SK-N-MC (cell line): Measurements from ENCODE around the gene NEDD4L.

Experiments used
- DNase-seq: peaks from one replicate; pipeline ENCODE4 v3.0.0-alpha.2; 2011; ENCODE audit warnings: low read depth, low spot score
- H3K27ac ChIP-seq: fragments of 200-600 bp; sonication (generic); 2 replicates; pipeline ENCODE4 v1.5.1; 2016; ENCODE audit warnings: mixed run types
- H3K36me3 ChIP-seq: fragments of 200-600 bp; sonication (generic); 2 replicates; pipeline ENCODE4 v1.6.1; 2017; ENCODE audit warnings: antibody characterized with exemption, low read length, mixed read lengths; ENCODE audit not compliant: insufficient read depth
- H3K4me3 ChIP-seq: fragments of 200-600 bp; sonication (generic); 2 replicates; pipeline ENCODE4 v1.5.1; 2016
- H3K9ac ChIP-seq: fragments of 200-600 bp; sonication (generic); 2 replicates; pipeline ENCODE4 v1.8.0; 2017; ENCODE audit warnings: mixed run types, mixed read lengths; ENCODE audit not compliant: insufficient read length
- H3K9me3 ChIP-seq: fragments of 200-600 bp; sonication (generic); 2 replicates; pipeline ENCODE4 v1.6.1; 2017; ENCODE audit warnings: low read depth, mild to moderate bottlenecking, antibody characterized with exemption, low read length, moderate library complexity, mixed read lengths
- EZH2 ChIP-seq: fragments of 200-600 bp; sonication (generic); IDR thresholded peaks from one replicate; pipeline ENCODE4 v1.6.1; 2017; ENCODE audit warnings: antibody characterized with exemption
- FOXP2 ChIP-seq: optimal IDR thresholded peaks from 2 replicates; pipeline ENCODE3; 2011; ENCODE audit warnings: mild to moderate bottlenecking, moderate library complexity; ENCODE audit not compliant: insufficient read depth; ENCODE audit errors: extremely low read length, control extremely low read depth
- POLR2AphosphoS5 ChIP-seq: IDR thresholded peaks from 2 replicates; pipeline ENCODE4 v1.6.1; 2012; ENCODE audit warnings: mild to moderate bottlenecking, low read depth, low read length, borderline replicate concordance

The NEDD4L gene

GRCh38 chr18:58320907-58321561 is 277.0 kb downstream of the NEDD4L start:
- TF ChIP-seq POLR2AphosphoS5: no peak
- TF ChIP-seq FOXP2: no peak
- TF ChIP-seq EZH2: no peak
- no peak overlapping the region for H3K4me3 ChIP-seq
- DNase-seq: no peak
- H3K9me3 ChIP-seq: no peaks in the 10 kb centered on the region
- no peak overlapping the region for H3K9ac ChIP-seq
- H3K27ac ChIP-seq: no peak overlapping the region
- H3K36me3 ChIP-seq: no peaks in the 10 kb centered on the region

GRCh38 chr18:58321986-58322385 is 278.0 kb downstream of the NEDD4L start:
- Histone ChIP-seq H3K4me3 (no peak overlapping the region), H3K27ac (no peak overlapping the region), H3K9me3 (no peaks in the 10 kb centered on the region), H3K9ac (no peak overlapping the region), H3K36me3 (no peaks in the 10 kb centered on the region)
- TF ChIP-seq EZH2 (no peak), FOXP2 (no peak), POLR2AphosphoS5 (no peak)
- DNase-seq: no peak

DNA sequence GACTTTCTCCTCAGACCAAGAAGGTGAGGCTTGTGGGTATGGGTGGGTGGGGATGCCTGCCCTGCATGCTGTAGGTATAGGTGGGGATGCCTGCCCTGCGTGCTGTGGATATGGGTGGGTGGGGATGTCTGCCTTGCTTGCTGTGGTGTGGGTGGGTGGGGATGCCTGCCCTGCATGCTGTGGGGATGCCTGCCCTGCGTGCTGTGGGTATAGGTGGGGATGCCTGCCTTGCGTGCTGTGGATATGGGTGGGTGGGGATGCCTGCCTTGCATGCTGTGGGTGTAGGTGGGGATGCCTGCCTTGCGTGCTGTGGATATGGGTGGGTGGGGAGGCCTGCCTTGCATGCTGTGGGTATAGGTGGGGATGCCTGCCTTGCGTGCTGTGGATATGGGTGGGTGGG is 278.4 kb downstream of the NEDD4L start:
- Histone ChIP-seq H3K9me3 (no peaks in the 10 kb centered on the region), H3K9ac (no peak overlapping the region), H3K4me3 (no peak overlapping the region), H3K36me3 (no peaks in the 10 kb centered on the region), H3K27ac (no peak overlapping the region)
- TF ChIP-seq EZH2 (no peak), FOXP2 (no peak), POLR2AphosphoS5 (no peak)
- no peak for DNase-seq

GRCh38 chr18:58323866-58324762 is 280.1 kb downstream of the NEDD4L start:
- Histone ChIP-seq H3K9me3 (no peaks in the 10 kb centered on the region), H3K4me3 (no peak overlapping the region), H3K36me3 (no peaks in the 10 kb centered on the region), H3K9ac (no peak overlapping the region), H3K27ac (no peak overlapping the region)
- TF ChIP-seq FOXP2 (no peak), POLR2AphosphoS5 (no peak), EZH2 (no peak)
- no peak for DNase-seq

GRCh38 chr18:58324824-58325480 is 280.9 kb downstream of the NEDD4L start:
- Histone ChIP-seq H3K27ac (0 out of 2 replicates have a peak overlapping the region, but pooled peaks have one; percentile 62), H3K9ac (no peak overlapping the region), H3K4me3 (peak overlapping the region; percentile 56; the same call in 1 of the 2 replicates), H3K36me3 (no peaks in the 10 kb centered on the region), H3K9me3 (no peaks in the 10 kb centered on the region)
- DNase-seq: no peak
- no peak for TF ChIP-seq FOXP2
- no peak for TF ChIP-seq POLR2AphosphoS5
- TF ChIP-seq EZH2: no peak

DNA sequence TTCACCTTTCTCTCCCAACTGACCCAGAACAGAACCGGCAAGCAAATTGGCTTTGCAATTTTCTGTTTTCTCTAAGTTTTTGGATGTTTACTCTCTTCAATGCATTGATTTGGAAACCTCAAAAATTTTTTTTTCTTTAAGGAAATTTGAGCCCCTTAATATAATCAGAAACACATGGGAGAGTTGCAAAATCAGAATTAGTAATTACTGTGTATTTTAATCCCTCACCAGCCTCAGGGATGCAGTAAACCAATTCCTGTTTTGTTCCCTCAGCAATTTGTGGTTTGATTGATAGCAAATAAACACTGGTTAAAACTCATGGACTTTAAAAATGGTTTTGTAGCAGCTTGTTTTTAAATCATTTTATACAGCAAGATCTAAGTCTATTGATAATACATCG is 281.5 kb downstream of the NEDD4L start:
- Histone ChIP-seq H3K4me3 (peak overlapping the region; percentile 56), H3K27ac (peak overlapping the region; percentile 62), H3K36me3 (no peaks in the 10 kb centered on the region), H3K9ac (no peak overlapping the region), H3K9me3 (no peaks in the 10 kb centered on the region)
- TF ChIP-seq POLR2AphosphoS5 (peak; percentile 26; the same call in 1 of the 2 replicates), EZH2 (no peak), FOXP2 (peak; percentile 91)
- peak; percentile 79 for DNase-seq

- Histone ChIP-seq H3K36me3 (no peaks in the 10 kb centered on the region), H3K9ac (no peak overlapping the region), H3K9me3 (no peaks in the 10 kb centered on the region), H3K4me3 (no peak overlapping the region), H3K27ac (no peak overlapping the region)
- TF ChIP-seq FOXP2 (no peak), EZH2 (no peak), POLR2AphosphoS5 (no peak)
- DNase-seq: no peak
These were observed 290.0 kb downstream of the NEDD4L start for GRCh38 chr18:58334061-58334460.

DNA sequence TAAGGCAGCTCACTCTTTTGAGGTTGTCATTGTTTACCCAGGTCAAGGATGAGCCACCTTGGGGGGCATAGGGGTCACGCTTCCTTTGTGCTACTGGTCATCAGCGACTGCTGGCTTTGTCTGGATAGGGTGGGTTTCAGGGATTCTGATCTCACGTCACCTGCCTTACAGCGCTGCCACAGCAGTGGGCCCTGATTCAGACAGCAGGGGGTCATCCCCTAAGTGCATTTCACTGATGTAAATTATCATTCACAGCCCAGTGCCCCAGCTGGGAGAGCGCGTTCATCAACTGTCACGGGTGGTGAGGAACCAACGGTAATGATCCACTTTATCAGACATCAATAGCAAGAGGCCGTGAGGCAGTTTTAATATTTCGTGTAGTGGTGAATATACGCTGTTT is 291.2 kb downstream of the NEDD4L start:
- Histone ChIP-seq H3K9ac (no peak overlapping the region), H3K4me3 (no peak overlapping the region), H3K27ac (no peak overlapping the region), H3K36me3 (no peaks in the 10 kb centered on the region), H3K9me3 (no peaks in the 10 kb centered on the region)
- no peak for TF ChIP-seq EZH2
- TF ChIP-seq POLR2AphosphoS5: no peak
- no peak for TF ChIP-seq FOXP2
- DNase-seq: no peak
